Heart left ventricle (tissue), 13 donors: ENCODE measurements around the gene HIVEP2.

ENCODE experiments used
- POLR2A ChIP-seq, 2 donors: fragments of 450-650 bp; IDR thresholded peaks; one replicate each; pipeline ENCODE4 v1.6.1; 2017; ENCODE audit warnings: antibody characterized with exemption in 2 of 2, mild to moderate bottlenecking in 2 of 2, moderate library complexity in 2 of 2
- TF ChIP-seq, protein P1 (sequence below), 12 donors: fragments of 200-600 bp; sonication (generic) in 4 of 12; IDR thresholded peaks; one replicate each; pipeline versions ENCODE4 v1.5.0 to v1.8.0; 2018 to 2022; ENCODE audit warnings: antibody characterized with exemption in 12 of 12, mild to moderate bottlenecking in 5 of 12
- donor health status: ischemic (EF 13 %, LVEDD 7.1; RV severe dilation, severe dysfunction).
- donor health status: DM: no; HTN: yes; CAD: no.
- donor health status: DM: no; HTN: no; CAD: no.
- donor health status: ischemic (EF 25% LVEDD 6.9; RV normal size, moderate dysfunction).
- donor health status: ischemic (EF 25% LVEDD 5.7; RV mildly dilated, moderate dysfunction).
- donor health status: ischemic (EF 35%, LVEDD 5.7; RV mildly dilated, moderate dysfunction).
- donor health status: nonischemic (EF 11% LVEDD 7.7; RV severe dilation, severe dysfunction).
- donor health status: DM: yes; HTN: yes; CAD: no.
- donor health status: PGD.
- donor health status: ischemic (EF 29% LVEDD 5.4; RV normal size, mild dysfunction).
- donor health status: nonischemic (EF 23%, LVEDD 6.1; RV moderate dilation, normal function).

DNA sequence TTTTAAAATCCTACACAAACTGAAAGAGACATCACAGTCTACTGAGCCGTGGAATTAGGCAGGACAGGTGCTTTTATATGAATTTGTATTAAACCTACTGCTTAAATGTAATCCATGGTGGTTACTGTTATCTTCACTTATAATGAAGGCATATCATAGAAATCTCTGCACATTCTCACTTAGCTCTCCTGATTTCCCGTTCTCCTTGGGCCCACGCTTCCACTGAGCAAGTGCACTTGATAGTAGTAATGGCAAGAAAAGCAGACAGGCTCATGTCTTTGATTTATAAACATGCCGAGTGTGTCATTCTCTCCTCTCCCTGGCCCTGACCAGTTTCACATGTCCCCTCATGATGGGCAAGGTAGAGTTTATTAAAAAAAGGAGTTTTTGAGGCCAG lies 186.3 kb downstream of the HIVEP2 start:
- TF ChIP-seq, protein P1, sequence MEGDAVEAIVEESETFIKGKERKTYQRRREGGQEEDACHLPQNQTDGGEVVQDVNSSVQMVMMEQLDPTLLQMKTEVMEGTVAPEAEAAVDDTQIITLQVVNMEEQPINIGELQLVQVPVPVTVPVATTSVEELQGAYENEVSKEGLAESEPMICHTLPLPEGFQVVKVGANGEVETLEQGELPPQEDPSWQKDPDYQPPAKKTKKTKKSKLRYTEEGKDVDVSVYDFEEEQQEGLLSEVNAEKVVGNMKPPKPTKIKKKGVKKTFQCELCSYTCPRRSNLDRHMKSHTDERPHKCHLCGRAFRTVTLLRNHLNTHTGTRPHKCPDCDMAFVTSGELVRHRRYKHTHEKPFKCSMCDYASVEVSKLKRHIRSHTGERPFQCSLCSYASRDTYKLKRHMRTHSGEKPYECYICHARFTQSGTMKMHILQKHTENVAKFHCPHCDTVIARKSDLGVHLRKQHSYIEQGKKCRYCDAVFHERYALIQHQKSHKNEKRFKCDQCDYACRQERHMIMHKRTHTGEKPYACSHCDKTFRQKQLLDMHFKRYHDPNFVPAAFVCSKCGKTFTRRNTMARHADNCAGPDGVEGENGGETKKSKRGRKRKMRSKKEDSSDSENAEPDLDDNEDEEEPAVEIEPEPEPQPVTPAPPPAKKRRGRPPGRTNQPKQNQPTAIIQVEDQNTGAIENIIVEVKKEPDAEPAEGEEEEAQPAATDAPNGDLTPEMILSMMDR (IDR thresholded peaks at IDR 0.05), result no peak
- no peak for TF ChIP-seq POLR2A (IDR thresholded peaks at IDR 0.05)
